Neural cell (in vitro differentiated cells): ENCODE measurements around the gene FGF2. TPM values are rescaled to one million over a fixed set of nuclear protein-coding genes. Genes with fewer than 3 reads are reported as not detected.

Experiments
- H2AFZ ChIP-seq: fragments of 200-600, 300-800 bp; sonication (generic), shearing (Covaris generic); 2 replicates; pipeline ENCODE4 v1.6.0; 2014; ENCODE audit warnings: low read depth, mild to moderate bottlenecking, antibody characterized with exemption, low read length, moderate library complexity
- H3F3A ChIP-seq: fragments of 200-600 bp; shearing (Covaris generic); 2 replicates; pipeline ENCODE4 v1.6.1; 2016; ENCODE audit warnings: mild to moderate bottlenecking, moderate library complexity, mixed read lengths, antibody characterized with exemption, low read length; ENCODE audit not compliant: insufficient read depth, poor library complexity, severe bottlenecking
- H3K27ac ChIP-seq: fragments of 200-600, 300-800 bp; sonication (generic), shearing (Covaris generic); 2 replicates; pipeline ENCODE4 v1.5.1; 2014; ENCODE audit warnings: mild to moderate bottlenecking, low read length, moderate library complexity
- H3K27me3 ChIP-seq: fragments of 300-800, 200-600 bp; sonication (generic), shearing (Covaris generic); 2 replicates; pipeline ENCODE4 v1.6.0; 2014; ENCODE audit warnings: mild to moderate bottlenecking, low read depth, low read length, moderate library complexity; ENCODE audit not compliant: insufficient read depth
- H3K36me3 ChIP-seq: fragments of 300-800, 200-600 bp; sonication (generic), shearing (Covaris generic); 2 replicates; pipeline ENCODE4 v1.5.1; 2014; ENCODE audit warnings: mild to moderate bottlenecking, antibody characterized with exemption, low read length, moderate library complexity; ENCODE audit not compliant: insufficient read depth
- H3K4me2 ChIP-seq: fragments of 300-800, 200-600 bp; sonication (generic), shearing (Covaris generic); 2 replicates; pipeline ENCODE4 v1.6.0; 2014; ENCODE audit warnings: mild to moderate bottlenecking, low read length
- H3K4me3 ChIP-seq: fragments of 300-800, 200-600 bp; sonication (generic), shearing (Covaris generic); 2 replicates; pipeline ENCODE4 v1.5.1; 2014; ENCODE audit warnings: mild to moderate bottlenecking, low read length, moderate library complexity
- H3K79me2 ChIP-seq: fragments of 200-600 bp; shearing (Covaris generic); replicated peaks from 2 replicates; pipeline ENCODE4 v1.6.0; 2014; ENCODE audit warnings: mild to moderate bottlenecking, low read length, moderate library complexity; ENCODE audit not compliant: insufficient read depth
- H3K9ac ChIP-seq: fragments of 300-800, 200-600 bp; sonication (generic), shearing (Covaris generic); 2 replicates; pipeline ENCODE4 v1.6.1; 2016; ENCODE audit warnings: mild to moderate bottlenecking, low read length, mixed read lengths
- H3K9me2 ChIP-seq: fragments of 200-600 bp; shearing (Covaris generic); 2 replicates; pipeline ENCODE4 v1.6.1; 2016; ENCODE audit warnings: mild to moderate bottlenecking, low read length, mixed read lengths; ENCODE audit not compliant: insufficient read depth
- H3K9me3 ChIP-seq: fragments of 200-600, 300-800 bp; sonication (generic), shearing (Covaris generic); 2 replicates; pipeline ENCODE4 v1.6.1; 2016; ENCODE audit warnings: mild to moderate bottlenecking, mixed run types, low read length, moderate library complexity, mixed read lengths
- H4K20me1 ChIP-seq: fragments of 200-600 bp; shearing (Covaris generic); 2 replicates; pipeline ENCODE4 v1.6.1; 2016; ENCODE audit warnings: mild to moderate bottlenecking, mixed run types; ENCODE audit not compliant: insufficient read depth
- EP300 ChIP-seq: fragments of 450-650 bp; conservative IDR thresholded peaks from 2 replicates; pipeline ENCODE4 v1.6.1; 2014; ENCODE audit warnings: antibody characterized with exemption, mild to moderate bottlenecking, moderate library complexity; ENCODE audit not compliant: poor library complexity, severe bottlenecking
- EZH2 ChIP-seq: fragments of 200-600, 300-800 bp; shearing (Covaris generic), sonication (generic); IDR thresholded peaks from 2 replicates; pipeline ENCODE4 v1.6.1; 2014; ENCODE audit warnings: antibody characterized with exemption, low read length, borderline replicate concordance, mild to moderate bottlenecking; ENCODE audit not compliant: insufficient read depth, poor library complexity, severe bottlenecking
- MXI1 ChIP-seq: fragments of 450-650 bp; conservative IDR thresholded peaks from 2 replicates; pipeline ENCODE4 v1.6.1; 2014; ENCODE audit warnings: antibody characterized with exemption, mild to moderate bottlenecking; ENCODE audit not compliant: poor library complexity, severe bottlenecking
- POLR2AphosphoS5 ChIP-seq: IDR thresholded peaks from 2 replicates; pipeline ENCODE4 v1.6.1; 2012
- RAD21 ChIP-seq: fragments of 450-650 bp; conservative IDR thresholded peaks from 2 replicates; pipeline ENCODE4 v1.6.1; 2014; ENCODE audit warnings: antibody characterized with exemption, mild to moderate bottlenecking, moderate library complexity
- SMC3 ChIP-seq: fragments of 450-650 bp; conservative IDR thresholded peaks from 2 replicates; pipeline ENCODE4 v1.6.1; 2014; ENCODE audit warnings: antibody characterized with exemption, mild to moderate bottlenecking, moderate library complexity; ENCODE audit not compliant: poor library complexity
- TAF1 ChIP-seq: IDR thresholded peaks from 2 replicates; pipeline ENCODE4 v1.6.1; 2012; ENCODE audit warnings: low read depth
- polyA plus RNA-seq: library from polyadenylated mRNA; depleted of rRNA; stranded (reverse); fragments of >200 nt; gene quantifications from 2 replicates; pipeline ENCODE4 v1.2.3, GENCODE V29; 2014
- TF ChIP-seq, protein P1 (sequence below): IDR thresholded peaks from 2 replicates; pipeline ENCODE4 v1.6.1; 2012; ENCODE audit warnings: borderline replicate concordance
- TF ChIP-seq, protein P2 (sequence below): fragments of 450-650 bp; IDR thresholded peaks from 2 replicates; pipeline ENCODE4 v1.5.1; 2014; ENCODE audit warnings: antibody characterized with exemption, mild to moderate bottlenecking, moderate library complexity; ENCODE audit not compliant: poor library complexity, severe bottlenecking

The FGF2 gene
- polyA plus RNA-seq, 1 donor from 2014 or later, result 5.8 TPM

DNA sequence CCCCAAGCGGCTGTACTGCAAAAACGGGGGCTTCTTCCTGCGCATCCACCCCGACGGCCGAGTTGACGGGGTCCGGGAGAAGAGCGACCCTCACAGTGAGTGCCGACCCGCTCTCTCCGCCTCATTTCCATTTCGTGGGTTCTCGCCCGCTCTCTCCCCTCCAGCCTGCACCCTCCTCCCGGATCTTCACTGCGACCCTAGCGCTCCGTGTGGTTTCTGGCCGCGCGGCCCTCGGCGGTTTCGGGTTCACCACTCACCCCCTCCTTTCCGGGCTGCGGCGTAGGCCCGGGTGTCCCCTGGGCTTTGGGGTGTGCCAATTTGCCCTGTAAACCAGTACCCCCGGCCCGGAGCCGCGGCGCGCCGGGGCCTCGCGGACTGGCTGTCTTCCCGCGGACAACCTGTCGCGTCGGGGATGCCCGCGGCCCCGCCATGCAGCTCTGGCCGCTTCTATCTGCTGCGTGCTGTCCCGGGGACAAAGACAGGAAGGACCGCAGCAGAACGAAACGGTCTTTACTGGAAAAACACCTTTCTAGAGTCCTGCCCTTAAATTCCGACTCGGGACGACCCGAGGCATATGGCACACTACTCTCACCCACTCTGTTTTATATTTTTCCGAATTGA is 737 bp downstream of the FGF2 start:
- H3K9me3 ChIP-seq, result no peaks in the 10 kb centered on the region
- no peaks in the 10 kb centered on the region for H4K20me1 ChIP-seq
- peak overlapping the region; percentile 81 for H2AFZ ChIP-seq
- H3K4me3 ChIP-seq, result peak overlapping the region; percentile 89
- peak overlapping the region; percentile 65 for H3K9ac ChIP-seq
- H3K27ac ChIP-seq, result peak overlapping the region; percentile 29
- no peaks in the 10 kb centered on the region for H3K36me3 ChIP-seq
- no peaks in the 10 kb centered on the region for H3F3A ChIP-seq
- H3K79me2 ChIP-seq, result peaks cover 39% of the 10 kb centered on the region
- no peaks in the 10 kb centered on the region for H3K27me3 ChIP-seq
- TF ChIP-seq TAF1 (peak; percentile 14), SMC3 (no peak), EZH2 (no peak), MXI1 (no peak), POLR2AphosphoS5 (peak; percentile 24), RAD21 (no peak), EP300 (no peak)
- TF ChIP-seq, protein P1, sequence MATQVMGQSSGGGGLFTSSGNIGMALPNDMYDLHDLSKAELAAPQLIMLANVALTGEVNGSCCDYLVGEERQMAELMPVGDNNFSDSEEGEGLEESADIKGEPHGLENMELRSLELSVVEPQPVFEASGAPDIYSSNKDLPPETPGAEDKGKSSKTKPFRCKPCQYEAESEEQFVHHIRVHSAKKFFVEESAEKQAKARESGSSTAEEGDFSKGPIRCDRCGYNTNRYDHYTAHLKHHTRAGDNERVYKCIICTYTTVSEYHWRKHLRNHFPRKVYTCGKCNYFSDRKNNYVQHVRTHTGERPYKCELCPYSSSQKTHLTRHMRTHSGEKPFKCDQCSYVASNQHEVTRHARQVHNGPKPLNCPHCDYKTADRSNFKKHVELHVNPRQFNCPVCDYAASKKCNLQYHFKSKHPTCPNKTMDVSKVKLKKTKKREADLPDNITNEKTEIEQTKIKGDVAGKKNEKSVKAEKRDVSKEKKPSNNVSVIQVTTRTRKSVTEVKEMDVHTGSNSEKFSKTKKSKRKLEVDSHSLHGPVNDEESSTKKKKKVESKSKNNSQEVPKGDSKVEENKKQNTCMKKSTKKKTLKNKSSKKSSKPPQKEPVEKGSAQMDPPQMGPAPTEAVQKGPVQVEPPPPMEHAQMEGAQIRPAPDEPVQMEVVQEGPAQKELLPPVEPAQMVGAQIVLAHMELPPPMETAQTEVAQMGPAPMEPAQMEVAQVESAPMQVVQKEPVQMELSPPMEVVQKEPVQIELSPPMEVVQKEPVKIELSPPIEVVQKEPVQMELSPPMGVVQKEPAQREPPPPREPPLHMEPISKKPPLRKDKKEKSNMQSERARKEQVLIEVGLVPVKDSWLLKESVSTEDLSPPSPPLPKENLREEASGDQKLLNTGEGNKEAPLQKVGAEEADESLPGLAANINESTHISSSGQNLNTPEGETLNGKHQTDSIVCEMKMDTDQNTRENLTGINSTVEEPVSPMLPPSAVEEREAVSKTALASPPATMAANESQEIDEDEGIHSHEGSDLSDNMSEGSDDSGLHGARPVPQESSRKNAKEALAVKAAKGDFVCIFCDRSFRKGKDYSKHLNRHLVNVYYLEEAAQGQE, result no peak
- TF ChIP-seq, protein P2, sequence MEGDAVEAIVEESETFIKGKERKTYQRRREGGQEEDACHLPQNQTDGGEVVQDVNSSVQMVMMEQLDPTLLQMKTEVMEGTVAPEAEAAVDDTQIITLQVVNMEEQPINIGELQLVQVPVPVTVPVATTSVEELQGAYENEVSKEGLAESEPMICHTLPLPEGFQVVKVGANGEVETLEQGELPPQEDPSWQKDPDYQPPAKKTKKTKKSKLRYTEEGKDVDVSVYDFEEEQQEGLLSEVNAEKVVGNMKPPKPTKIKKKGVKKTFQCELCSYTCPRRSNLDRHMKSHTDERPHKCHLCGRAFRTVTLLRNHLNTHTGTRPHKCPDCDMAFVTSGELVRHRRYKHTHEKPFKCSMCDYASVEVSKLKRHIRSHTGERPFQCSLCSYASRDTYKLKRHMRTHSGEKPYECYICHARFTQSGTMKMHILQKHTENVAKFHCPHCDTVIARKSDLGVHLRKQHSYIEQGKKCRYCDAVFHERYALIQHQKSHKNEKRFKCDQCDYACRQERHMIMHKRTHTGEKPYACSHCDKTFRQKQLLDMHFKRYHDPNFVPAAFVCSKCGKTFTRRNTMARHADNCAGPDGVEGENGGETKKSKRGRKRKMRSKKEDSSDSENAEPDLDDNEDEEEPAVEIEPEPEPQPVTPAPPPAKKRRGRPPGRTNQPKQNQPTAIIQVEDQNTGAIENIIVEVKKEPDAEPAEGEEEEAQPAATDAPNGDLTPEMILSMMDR, result no peak
- H3K4me2 ChIP-seq, result peak overlapping the region; percentile 21
- H3K9me2 ChIP-seq, result no peaks in the 10 kb centered on the region

DNA sequence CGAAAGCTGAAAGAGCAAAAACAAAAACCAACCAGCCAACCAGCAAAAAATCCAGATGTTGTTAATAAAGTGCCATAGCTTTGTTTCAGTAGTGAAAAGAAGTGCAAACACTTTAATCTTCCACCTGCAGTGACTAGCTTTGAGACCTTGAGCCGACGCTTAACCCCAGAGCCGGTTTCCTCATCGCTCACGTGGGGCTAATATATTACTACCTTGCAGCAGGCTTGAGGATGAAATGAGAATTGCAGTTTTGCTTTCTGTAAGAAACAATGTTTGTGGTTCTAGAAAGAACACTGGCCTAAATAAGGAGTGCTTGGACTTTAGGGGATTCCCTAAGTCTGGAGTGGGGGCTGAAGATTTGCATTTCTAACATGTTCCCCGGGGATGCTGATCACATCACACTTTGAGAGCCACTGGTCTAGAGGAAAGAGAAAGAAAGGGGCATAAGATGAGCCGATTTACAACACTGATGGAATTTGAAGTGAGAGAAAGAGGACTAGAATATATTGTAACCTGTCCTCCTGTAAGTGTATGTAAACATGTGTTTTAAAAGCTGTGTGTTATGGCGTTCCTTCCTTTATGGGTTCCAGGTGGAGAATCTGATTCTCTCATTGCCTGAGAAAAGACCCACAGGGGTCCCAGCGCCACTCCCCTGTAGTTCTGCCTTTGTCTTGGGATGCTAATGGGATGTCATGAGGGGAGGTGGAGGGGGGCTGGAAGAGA is 1.4 kb downstream of the FGF2 start:
- H3K79me2 ChIP-seq, result peaks cover 46% of the 10 kb centered on the region
- H3K4me2 ChIP-seq, result peak overlapping the region; percentile 21
- H4K20me1 ChIP-seq, result no peaks in the 10 kb centered on the region

More for the DNA sequence above, 1.4 kb downstream of the FGF2 start:
- H3K9ac ChIP-seq, result peak overlapping the region; percentile 65
- peak overlapping the region; percentile 29 for H3K27ac ChIP-seq
- TF ChIP-seq MXI1, result peak; percentile 41
- TF ChIP-seq POLR2AphosphoS5, result peak; percentile 23
- TF ChIP-seq TAF1, result peak; percentile 15
- no peak for TF ChIP-seq RAD21
- TF ChIP-seq, protein P2, result peak; percentile 57
- no peak for TF ChIP-seq SMC3
- peak overlapping the region; percentile 81 for H2AFZ ChIP-seq
- H3K9me3 ChIP-seq, result no peaks in the 10 kb centered on the region
- no peaks in the 10 kb centered on the region for H3K27me3 ChIP-seq
- H3K4me3 ChIP-seq, result peak overlapping the region; percentile 89
- H3K9me2 ChIP-seq, result no peaks in the 10 kb centered on the region
- no peaks in the 10 kb centered on the region for H3K36me3 ChIP-seq
- no peaks in the 10 kb centered on the region for H3F3A ChIP-seq
